SK-N-SH (cell line): ENCODE results near the gene BRPF3. TPM values are rescaled to one million over a fixed set of nuclear protein-coding genes. Genes with fewer than 3 reads are reported as not detected.

Experiments
- CTCF ChIA-PET: fragments of 300-600, 350-600 bp; formaldehyde crosslinking; extraction: SDS; loops from one replicate; lab custom pipeline; 2021; lab: Yijun Ruan, JAX
- POLR2A ChIA-PET: fragments of 350-600 bp; sonication (Branson Sonifier 250); formaldehyde crosslinking; extraction: SDS; loops from one replicate; lab custom pipeline; 2020; ENCODE audit warnings: antibody characterized with exemption, inconsistent platforms; lab: Yijun Ruan, JAX
- DNase-seq: peaks from one replicate; pipeline ENCODE4 v3.0.0; 2012
- H2AFZ ChIP-seq: fragments of 200-600 bp; sonication (generic); 2 replicates; pipeline ENCODE4 v1.8.1; 2016; ENCODE audit warnings: antibody characterized with exemption, mild to moderate bottlenecking, low read depth
- H3F3A ChIP-seq: fragments of 200-600 bp; sonication (generic); replicated peaks from 2 replicates; pipeline ENCODE3; 2016; ENCODE audit warnings: antibody characterized with exemption, mild to moderate bottlenecking; ENCODE audit not compliant: insufficient read depth
- H3K27ac ChIP-seq, 2 experiments: fragments of 200-500 bp in 1 of 2; fragments of 200-600 bp in 1 of 2; sonication (Bioruptor generic) in 1 of 2; sonication (generic), shearing (Covaris generic) in 1 of 2; 2 replicates each; pipeline versions ENCODE4 v1.5.1 to v1.6.1; 2014 to 2016; ENCODE audit warnings: low read depth in 2 of 2, inconsistent platforms in 1 of 2, low read length in 1 of 2, mild to moderate bottlenecking in 1 of 2, mixed read lengths in 1 of 2
- H3K27me3 ChIP-seq: fragments of 200-600 bp; sonication (generic), shearing (Covaris generic); 2 replicates; pipeline ENCODE4 v1.6.1; 2016; ENCODE audit warnings: mixed run types; ENCODE audit not compliant: insufficient read depth
- H3K36me3 ChIP-seq, 2 experiments: fragments of 200-500 bp in 1 of 2; fragments of 200-600 bp in 1 of 2; sonication (Bioruptor generic) in 1 of 2; sonication (generic) in 1 of 2; replicated peaks in 1 of 2; 2 replicates each; pipeline versions ENCODE3 to v1.5.1; 2014 to 2016; ENCODE audit warnings: low read length in 1 of 2, mild to moderate bottlenecking in 1 of 2; ENCODE audit not compliant: insufficient read depth in 2 of 2, control insufficient read depth in 1 of 2
- H3K4me1 ChIP-seq, 2 experiments: fragments of 200-500 bp in 1 of 2; fragments of 200-600 bp in 1 of 2; sonication (Bioruptor generic) in 1 of 2; sonication (generic), shearing (Covaris generic) in 1 of 2; 2 replicates each; pipeline versions ENCODE4 v1.5.1 to v1.6.1; 2014 to 2016; ENCODE audit warnings: low read depth in 1 of 2, low read length in 1 of 2, mixed run types in 1 of 2; ENCODE audit not compliant: insufficient read depth in 2 of 2, control insufficient read depth in 1 of 2
- H3K4me2 ChIP-seq: fragments of 200-600 bp; sonication (generic), shearing (Covaris generic); 2 replicates; pipeline ENCODE4 v1.6.1; 2017; ENCODE audit warnings: mixed run types
- H3K4me3 ChIP-seq, 2 experiments: fragments of 200-500 bp in 1 of 2; fragments of 200-600 bp in 1 of 2; sonication (Bioruptor generic) in 1 of 2; sonication (generic), shearing (Covaris generic) in 1 of 2; 2 replicates each; pipeline versions ENCODE4 v1.5.1 to v1.8.1; 2014 to 2016; ENCODE audit warnings: low read depth in 2 of 2, inconsistent platforms in 1 of 2, low read length in 1 of 2, mild to moderate bottlenecking in 1 of 2, mixed read lengths in 1 of 2, moderate library complexity in 1 of 2
- H3K79me2 ChIP-seq: fragments of 200-600 bp; sonication (generic); 2 replicates; pipeline ENCODE4 v1.8.1; 2017; ENCODE audit warnings: mild to moderate bottlenecking; ENCODE audit not compliant: insufficient read depth
- H3K9ac ChIP-seq: fragments of 200-600 bp; sonication (generic); 2 replicates; pipeline ENCODE4 v1.6.1; 2017; ENCODE audit warnings: mixed run types
- H3K9me2 ChIP-seq: fragments of 200-600 bp; sonication (generic); 2 replicates; pipeline ENCODE4 v1.6.1; 2017; ENCODE audit warnings: mixed run types
- H3K9me3 ChIP-seq: fragments of 200-600 bp; sonication (generic); 2 replicates; pipeline ENCODE4 v1.6.1; 2017; ENCODE audit warnings: mixed run types, mild to moderate bottlenecking, moderate library complexity
- H4K20me1 ChIP-seq: fragments of 200-600 bp; sonication (generic); 2 replicates; pipeline ENCODE4 v1.6.1; 2017; ENCODE audit warnings: mild to moderate bottlenecking, mixed run types; ENCODE audit not compliant: insufficient read depth
- CTCF ChIP-seq: fragments of 200-600 bp; sonication (generic); IDR thresholded peaks from 2 replicates; pipeline ENCODE4 v1.6.1; 2017; ENCODE audit warnings: antibody characterized with exemption, mild to moderate bottlenecking, moderate library complexity
- ELF1 ChIP-seq: IDR thresholded peaks from 2 replicates; pipeline ENCODE4 v1.4.0; 2012
- EP300 ChIP-seq, 2 experiments: IDR thresholded peaks; 2 replicates each; pipeline versions ENCODE4 v1.4.0 to v1.6.1; 2012; ENCODE audit warnings: borderline replicate concordance in 1 of 2, low read depth in 1 of 2, low read length in 1 of 2
- EZH2phosphoT487 ChIP-seq: fragments of 200-600 bp; sonication (generic); IDR thresholded peaks from 2 replicates; pipeline ENCODE4 v1.6.1; 2017; ENCODE audit warnings: low read depth, mixed run types, mild to moderate bottlenecking, antibody characterized with exemption, moderate library complexity, borderline replicate concordance
- FOXM1 ChIP-seq: IDR thresholded peaks from 2 replicates; pipeline ENCODE4 v1.4.0; 2012; ENCODE audit warnings: low read depth, mild to moderate bottlenecking
- GABPA ChIP-seq: IDR thresholded peaks from 2 replicates; pipeline ENCODE4 v1.4.0; 2012; ENCODE audit warnings: low read depth, mild to moderate bottlenecking
- NFIC ChIP-seq: IDR thresholded peaks from 2 replicates; pipeline ENCODE4 v1.4.0; 2012; ENCODE audit warnings: borderline replicate concordance
- PBX3 ChIP-seq: IDR thresholded peaks from 2 replicates; pipeline ENCODE4; 2012
- RAD21 ChIP-seq: IDR thresholded peaks from 2 replicates; pipeline ENCODE4 v1.6.1; 2012; ENCODE audit warnings: mild to moderate bottlenecking, low read length
- RCOR1 ChIP-seq: fragments of 150-350 bp; IDR thresholded peaks from 2 replicates; pipeline ENCODE4 v1.6.1; 2017; ENCODE audit warnings: antibody characterized with exemption, low read length
- RXRA ChIP-seq: IDR thresholded peaks from 2 replicates; pipeline ENCODE4 v1.4.0; 2012; ENCODE audit warnings: low read depth, mild to moderate bottlenecking, borderline replicate concordance
- SIN3A ChIP-seq: IDR thresholded peaks from 2 replicates; pipeline ENCODE4 v1.6.1; 2012; ENCODE audit warnings: low read depth, mild to moderate bottlenecking, low read length, moderate library complexity, borderline replicate concordance
- SMC3 ChIP-seq: IDR thresholded peaks from 2 replicates; pipeline ENCODE4 v1.6.1; 2012; ENCODE audit warnings: low read depth, low read length, improper control_type of control experiment
- TAF1 ChIP-seq: IDR thresholded peaks from 2 replicates; pipeline ENCODE4 v1.6.1; 2012; ENCODE audit warnings: low read depth, mild to moderate bottlenecking, low read length, moderate library complexity, borderline replicate concordance
- USF1 ChIP-seq: IDR thresholded peaks from 2 replicates; pipeline ENCODE4 v1.4.0; 2012; ENCODE audit warnings: low read depth, borderline replicate concordance
- ZBTB33 ChIP-seq: IDR thresholded peaks from 2 replicates; pipeline ENCODE4 v1.4.0; 2012; ENCODE audit warnings: low read depth, borderline replicate concordance
- WGBS: methylation state at CpG from one replicate; pipeline ENCODE4 v1.1.6; 2017; ENCODE audit warnings: low lambda C conversion rate; 5-methylcytosine and 5-hydroxymethylcytosine counted together
- polyA plus RNA-seq, 3 experiments: library from polyadenylated mRNA; depleted of rRNA; stranded (reverse); fragments of >200 nt; gene quantifications; 2 replicates each; pipeline ENCODE4 v1.2.3, GENCODE V29; 2012

The BRPF3 gene
- polyA plus RNA-seq, 1 of the 3 experiments (the other 2 are of a cell fraction): 15.4 TPM

GRCh38 chr6:36171573-36171972, 25.0 kb upstream of the BRPF3 start:
- TF ChIP-seq NFIC: no peak
- no peak for TF ChIP-seq ELF1
- no peak for TF ChIP-seq USF1
- TF ChIP-seq RCOR1: no peak
- TF ChIP-seq FOXM1: no peak
- no peak for TF ChIP-seq RAD21
- no peak for TF ChIP-seq EZH2phosphoT487
- no peak for TF ChIP-seq TAF1
- TF ChIP-seq CTCF: no peak
- TF ChIP-seq RXRA: no peak
- no peak for TF ChIP-seq EP300 (IDR thresholded peaks at IDR 0.05; ENCODE audit: borderline replicate concordance in 1 of 2, low read depth in 1 of 2, low read length in 1 of 2)
- no peak for TF ChIP-seq SIN3A
- TF ChIP-seq ZBTB33: no peak
- no peak for TF ChIP-seq GABPA
- no peak for TF ChIP-seq PBX3
- TF ChIP-seq SMC3: no peak
- POLR2A ChIA-PET: no interaction called here

More at GRCh38 chr6:36171573-36171972, 25.0 kb upstream of the BRPF3 start:
- no peak overlapping the region for H3K4me3 ChIP-seq
- no peak overlapping the region for H2AFZ ChIP-seq
- no peaks in the 10 kb centered on the region for H3K9me2 ChIP-seq
- no peaks in the 10 kb centered on the region for H3K27me3 ChIP-seq
- no peak overlapping the region for H3K4me2 ChIP-seq
- no peaks in the 10 kb centered on the region for H3K4me1 ChIP-seq
- H3K79me2 ChIP-seq: no peaks in the 10 kb centered on the region
- H3K9me3 ChIP-seq: no peaks in the 10 kb centered on the region
- no peaks in the 10 kb centered on the region for H3F3A ChIP-seq
- no peak overlapping the region for H3K9ac ChIP-seq
- no peak for DNase-seq
- no peaks in the 10 kb centered on the region for H4K20me1 ChIP-seq
- WGBS: 71% methylated on average over 2 of the region's 2 CpGs
- H3K27ac ChIP-seq: no peak overlapping the region
- no peaks in the 10 kb centered on the region for H3K36me3 ChIP-seq
- CTCF ChIA-PET: interaction anchor here (1.1 to 1.2 kb wide), 2 partner anchors 24 to 72 kb away, joined by 3 read pairs; no protein-coding TSS in a partner anchor
